ENCODE data around the gene PSMB5. TPM values are rescaled to one million over a fixed set of nuclear protein-coding genes. Genes with fewer than 3 reads are reported as not detected.

The PSMB5 gene
- total and polyA plus RNA-seq, 2 of the 13 experiments (the other 11 are each of a cell fraction or from before 2014, with no cell fraction given) = 705 to 871 TPM

- TF ChIP-seq ARNTL (CRISPR knock-in tag; IDR thresholded peaks at IDR 0.05) = 0 out of 2 replicates have a peak, but pooled peaks have one; percentile 42
- TF ChIP-seq HDAC6 (IDR thresholded peaks at IDR 0.05; ENCODE audit: low read depth, low read length) = no peak
- TF ChIP-seq ZSCAN29 (CRISPR knock-in tag; conservative IDR thresholded peaks at IDR 0.05) = 0 out of 2 replicates have a peak, but pooled peaks have one; percentile 15
- TF ChIP-seq, protein P1, sequence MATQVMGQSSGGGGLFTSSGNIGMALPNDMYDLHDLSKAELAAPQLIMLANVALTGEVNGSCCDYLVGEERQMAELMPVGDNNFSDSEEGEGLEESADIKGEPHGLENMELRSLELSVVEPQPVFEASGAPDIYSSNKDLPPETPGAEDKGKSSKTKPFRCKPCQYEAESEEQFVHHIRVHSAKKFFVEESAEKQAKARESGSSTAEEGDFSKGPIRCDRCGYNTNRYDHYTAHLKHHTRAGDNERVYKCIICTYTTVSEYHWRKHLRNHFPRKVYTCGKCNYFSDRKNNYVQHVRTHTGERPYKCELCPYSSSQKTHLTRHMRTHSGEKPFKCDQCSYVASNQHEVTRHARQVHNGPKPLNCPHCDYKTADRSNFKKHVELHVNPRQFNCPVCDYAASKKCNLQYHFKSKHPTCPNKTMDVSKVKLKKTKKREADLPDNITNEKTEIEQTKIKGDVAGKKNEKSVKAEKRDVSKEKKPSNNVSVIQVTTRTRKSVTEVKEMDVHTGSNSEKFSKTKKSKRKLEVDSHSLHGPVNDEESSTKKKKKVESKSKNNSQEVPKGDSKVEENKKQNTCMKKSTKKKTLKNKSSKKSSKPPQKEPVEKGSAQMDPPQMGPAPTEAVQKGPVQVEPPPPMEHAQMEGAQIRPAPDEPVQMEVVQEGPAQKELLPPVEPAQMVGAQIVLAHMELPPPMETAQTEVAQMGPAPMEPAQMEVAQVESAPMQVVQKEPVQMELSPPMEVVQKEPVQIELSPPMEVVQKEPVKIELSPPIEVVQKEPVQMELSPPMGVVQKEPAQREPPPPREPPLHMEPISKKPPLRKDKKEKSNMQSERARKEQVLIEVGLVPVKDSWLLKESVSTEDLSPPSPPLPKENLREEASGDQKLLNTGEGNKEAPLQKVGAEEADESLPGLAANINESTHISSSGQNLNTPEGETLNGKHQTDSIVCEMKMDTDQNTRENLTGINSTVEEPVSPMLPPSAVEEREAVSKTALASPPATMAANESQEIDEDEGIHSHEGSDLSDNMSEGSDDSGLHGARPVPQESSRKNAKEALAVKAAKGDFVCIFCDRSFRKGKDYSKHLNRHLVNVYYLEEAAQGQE (IDR thresholded peaks at IDR 0.05; ENCODE audit: borderline replicate concordance in 1 of 2, low read depth in 1 of 2, low read length in 2 of 2) = peak in 1 of 2 experiments; percentile 46; a peak in 1 of 4 replicates
- TF ChIP-seq ZNF260 (CRISPR knock-in tag; IDR thresholded peaks at IDR 0.05; ENCODE audit: borderline replicate concordance, low read depth) = 0 out of 2 replicates have a peak, but pooled peaks have one; percentile 30
- TF ChIP-seq ZNF552 (CRISPR knock-in tag; IDR thresholded peaks at IDR 0.05; ENCODE audit: borderline replicate concordance) = no peak
- no peak for TF ChIP-seq ETV5 (CRISPR knock-in tag; IDR thresholded peaks at IDR 0.05; ENCODE audit: borderline replicate concordance)
- TF ChIP-seq ZNF280B (CRISPR knock-in tag; IDR thresholded peaks at IDR 0.05; ENCODE audit: borderline replicate concordance) = 0 out of 2 replicates have a peak, but pooled peaks have one; percentile 25
- TF ChIP-seq MYC (CRISPR knock-in tag; IDR thresholded peaks at IDR 0.05; ENCODE audit: borderline replicate concordance) = peak; percentile 66; the same call in 1 of the 2 replicates
- TF ChIP-seq ZNF546 (CRISPR knock-in tag; conservative IDR thresholded peaks at IDR 0.05) = no peak
- TF ChIP-seq BCL3 (CRISPR knock-in tag; IDR thresholded peaks at IDR 0.05) = 0 out of 2 replicates have a peak, but pooled peaks have one; percentile 25
- TF ChIP-seq ZNF543 (CRISPR knock-in tag; IDR thresholded peaks at IDR 0.05) = 0 out of 2 replicates have a peak, but pooled peaks have one; percentile 31
- no peak for TF ChIP-seq HMGXB3 (CRISPR knock-in tag; IDR thresholded peaks at IDR 0.05; ENCODE audit: borderline replicate concordance)
- no peak for TF ChIP-seq NR2F1 (CRISPR knock-in tag; IDR thresholded peaks at IDR 0.05)
- 0 out of 2 replicates have a peak, but pooled peaks have one; percentile 25 for TF ChIP-seq LBX2 (CRISPR knock-in tag; IDR thresholded peaks at IDR 0.05; ENCODE audit: borderline replicate concordance)
Observed at GRCh38 chr14:23055621-23056144, 21.0 kb upstream of the PSMB5 start (continued).
